HUES64 (cell line): Measurements from ENCODE around the gene FTCD.
"Not testable (repeated sequence)": the region's sequence is repeated elsewhere in the genome, so short reads cannot be mapped to it uniquely, and the experiment has no call there.

Source experiments
- H3K27ac ChIP-seq: 2 replicates; pipeline ENCODE4 v1.7.0; 2013; ENCODE audit warnings: low read depth, low read length, inconsistent platforms
- H3K27me3 ChIP-seq: 2 replicates; pipeline ENCODE4 v1.6.1; 2013; ENCODE audit warnings: mild to moderate bottlenecking, low read length; ENCODE audit not compliant: insufficient read depth
- H3K36me3 ChIP-seq: 2 replicates; pipeline ENCODE4 v1.6.1; 2013; ENCODE audit warnings: mild to moderate bottlenecking, low read length; ENCODE audit not compliant: insufficient read depth
- H3K4me1 ChIP-seq: 2 replicates; pipeline ENCODE4 v1.6.1; 2013; ENCODE audit warnings: mild to moderate bottlenecking, low read length, moderate library complexity; ENCODE audit not compliant: insufficient read depth
- H3K4me3 ChIP-seq: 2 replicates; pipeline ENCODE4 v1.5.1; 2013; ENCODE audit warnings: mild to moderate bottlenecking, low read length, moderate library complexity
- H3K9ac ChIP-seq: 2 replicates; pipeline ENCODE4 v1.6.1; 2013; ENCODE audit warnings: mild to moderate bottlenecking, low read depth, low read length
- H3K9me3 ChIP-seq: 2 replicates; pipeline ENCODE4 v1.6.1; 2013; ENCODE audit warnings: low read depth, low read length; ENCODE audit not compliant: insufficient read depth
- WGBS: fragments of 150-250, 120-280 bp; methylation state at CpG from one replicate; pipeline ENCODE4 v1.1.7; 2013; ENCODE audit warnings: missing lambda C conversion rate; 5-methylcytosine and 5-hydroxymethylcytosine counted together

Gene FTCD

GRCh38 chr21:46150491-46151121 lies 4.8 kb downstream of the FTCD start:
- no peak overlapping the region for H3K27ac ChIP-seq
- WGBS = 93% methylated on average over 24 of the region's 24 CpGs
- no peaks in the 10 kb centered on the region for H3K9me3 ChIP-seq
- peaks cover 11% of the 10 kb centered on the region for H3K4me1 ChIP-seq
- H3K36me3 ChIP-seq = no peaks in the 10 kb centered on the region
- no peaks in the 10 kb centered on the region for H3K27me3 ChIP-seq
- H3K9ac ChIP-seq = no peak overlapping the region
- no peak overlapping the region for H3K4me3 ChIP-seq

GRCh38 chr21:46150073-46150472 lies 5.3 kb downstream of the FTCD start:
- Histone ChIP-seq H3K4me3 (no peak overlapping the region), H3K4me1 (peaks cover 11% of the 10 kb centered on the region), H3K27me3 (no peaks in the 10 kb centered on the region), H3K9me3 (no peaks in the 10 kb centered on the region), H3K27ac (no peak overlapping the region), H3K9ac (no peak overlapping the region), H3K36me3 (no peaks in the 10 kb centered on the region)
- 85% methylated on average over 19 of the region's 19 CpGs for WGBS

- Histone ChIP-seq H3K4me1 (peaks cover 11% of the 10 kb centered on the region), H3K9ac (no peak overlapping the region), H3K9me3 (no peaks in the 10 kb centered on the region), H3K27ac (no peak overlapping the region), H3K4me3 (no peak overlapping the region), H3K27me3 (no peaks in the 10 kb centered on the region), H3K36me3 (no peaks in the 10 kb centered on the region)
- WGBS = 91% methylated on average over 22 of the region's 22 CpGs
Measured at GRCh38 chr21:46149205-46149901, 6.0 kb downstream of the FTCD start.

- Histone ChIP-seq H3K27ac (no peak overlapping the region), H3K9ac (no peak overlapping the region), H3K9me3 (no peaks in the 10 kb centered on the region), H3K4me3 (no peak overlapping the region), H3K27me3 (no peaks in the 10 kb centered on the region), H3K36me3 (no peaks in the 10 kb centered on the region), H3K4me1 (peaks cover 9% of the 10 kb centered on the region)
- 96% methylated on average over 11 of the region's 11 CpGs for WGBS
Measured at GRCh38 chr21:46148106-46148505, 7.3 kb downstream of the FTCD start.

GRCh38 chr21:46147429-46147828 lies 8.0 kb downstream of the FTCD start:
- H3K27ac ChIP-seq, H3K36me3 ChIP-seq, H3K9me3 ChIP-seq, H3K4me3 ChIP-seq, H3K9ac ChIP-seq, H3K27me3 ChIP-seq, H3K4me1 ChIP-seq: not testable (repeated sequence)
- WGBS = 81% methylated on average over 12 of the region's 12 CpGs

- Histone ChIP-seq H3K27ac (no peak overlapping the region), H3K9ac (no peak overlapping the region), H3K4me3 (no peak overlapping the region), H3K9me3 (no peaks in the 10 kb centered on the region), H3K27me3 (no peaks in the 10 kb centered on the region), H3K4me1 (peaks cover 3% of the 10 kb centered on the region; the same call in 1 of the 2 replicates), H3K36me3 (no peaks in the 10 kb centered on the region)
- 69% methylated on average over 14 of the region's 14 CpGs for WGBS
Measured at GRCh38 chr21:46146856-46147255, 8.5 kb downstream of the FTCD start.

GRCh38 chr21:46145840-46146691 lies 9.3 kb downstream of the FTCD start:
- H3K4me3 ChIP-seq = no peak overlapping the region
- H3K27me3 ChIP-seq = no peaks in the 10 kb centered on the region
- no peak overlapping the region for H3K9ac ChIP-seq
- H3K36me3 ChIP-seq = no peaks in the 10 kb centered on the region
- H3K4me1 ChIP-seq = peaks cover 3% of the 10 kb centered on the region; the same call in 1 of the 2 replicates
- H3K27ac ChIP-seq = no peak overlapping the region
- 91% methylated on average over 60 of the region's 60 CpGs for WGBS
- H3K9me3 ChIP-seq = no peaks in the 10 kb centered on the region

GRCh38 chr21:46145159-46145839 lies 10.1 kb downstream of the FTCD start:
- no peak overlapping the region for H3K9ac ChIP-seq
- no peaks in the 10 kb centered on the region for H3K36me3 ChIP-seq
- H3K9me3 ChIP-seq = no peaks in the 10 kb centered on the region
- H3K4me3 ChIP-seq = no peak overlapping the region
- H3K27me3 ChIP-seq = no peaks in the 10 kb centered on the region
- WGBS = 95% methylated on average over 45 of the region's 51 CpGs
- no peak overlapping the region for H3K27ac ChIP-seq
- peaks cover 3% of the 10 kb centered on the region; the same call in 1 of the 2 replicates for H3K4me1 ChIP-seq

GRCh38 chr21:46144464-46145070 lies 10.8 kb downstream of the FTCD start:
- Histone ChIP-seq H3K27ac (no peak overlapping the region), H3K9ac (no peak overlapping the region), H3K4me3 (no peak overlapping the region), H3K4me1 (peaks cover 3% of the 10 kb centered on the region; the same call in 1 of the 2 replicates), H3K9me3 (no peaks in the 10 kb centered on the region), H3K36me3 (no peaks in the 10 kb centered on the region), H3K27me3 (no peaks in the 10 kb centered on the region)
- WGBS = 54% methylated on average over 4 of the region's 4 CpGs

- Histone ChIP-seq H3K36me3 (no peaks in the 10 kb centered on the region), H3K9me3 (no peaks in the 10 kb centered on the region), H3K9ac (no peak overlapping the region), H3K4me3 (no peak overlapping the region), H3K4me1 (peaks cover 3% of the 10 kb centered on the region; the same call in 1 of the 2 replicates), H3K27ac (no peak overlapping the region), H3K27me3 (no peaks in the 10 kb centered on the region)
- WGBS = 93% methylated on average over 18 of the region's 21 CpGs
Measured at GRCh38 chr21:46142582-46143473, 12.6 kb downstream of the FTCD start.
